SK-N-SH (cell line): ENCODE data around the gene GDNF. TPM values are rescaled to one million over a fixed set of nuclear protein-coding genes. Genes with fewer than 3 reads are reported as not detected.

Source experiments
- CTCF ChIA-PET: fragments of 300-600, 350-600 bp; formaldehyde crosslinking; extraction: SDS; loops from one replicate; lab custom pipeline; 2021; lab: Yijun Ruan, JAX
- POLR2A ChIA-PET: fragments of 350-600 bp; sonication (Branson Sonifier 250); formaldehyde crosslinking; extraction: SDS; loops from one replicate; lab custom pipeline; 2020; ENCODE audit warnings: antibody characterized with exemption, inconsistent platforms; lab: Yijun Ruan, JAX
- DNase-seq: peaks from one replicate; pipeline ENCODE4 v3.0.0; 2012
- H2AFZ ChIP-seq: fragments of 200-600 bp; sonication (generic); 2 replicates; pipeline ENCODE4 v1.8.1; 2016; ENCODE audit warnings: antibody characterized with exemption, mild to moderate bottlenecking, low read depth
- H3F3A ChIP-seq: fragments of 200-600 bp; sonication (generic); replicated peaks from 2 replicates; pipeline ENCODE3; 2016; ENCODE audit warnings: antibody characterized with exemption, mild to moderate bottlenecking; ENCODE audit not compliant: insufficient read depth
- H3K27ac ChIP-seq, 2 experiments: fragments of 200-500 bp in 1 of 2; fragments of 200-600 bp in 1 of 2; sonication (Bioruptor generic) in 1 of 2; sonication (generic), shearing (Covaris generic) in 1 of 2; 2 replicates each; pipeline versions ENCODE4 v1.5.1 to v1.6.1; 2014 to 2016; ENCODE audit warnings: low read depth in 2 of 2, inconsistent platforms in 1 of 2, low read length in 1 of 2, mild to moderate bottlenecking in 1 of 2, mixed read lengths in 1 of 2
- H3K27me3 ChIP-seq: fragments of 200-600 bp; sonication (generic), shearing (Covaris generic); 2 replicates; pipeline ENCODE4 v1.6.1; 2016; ENCODE audit warnings: mixed run types; ENCODE audit not compliant: insufficient read depth
- H3K36me3 ChIP-seq, 2 experiments: fragments of 200-500 bp in 1 of 2; fragments of 200-600 bp in 1 of 2; sonication (Bioruptor generic) in 1 of 2; sonication (generic) in 1 of 2; replicated peaks in 1 of 2; 2 replicates each; pipeline versions ENCODE3 to v1.5.1; 2014 to 2016; ENCODE audit warnings: low read length in 1 of 2, mild to moderate bottlenecking in 1 of 2; ENCODE audit not compliant: insufficient read depth in 2 of 2, control insufficient read depth in 1 of 2
- H3K4me1 ChIP-seq, 2 experiments: fragments of 200-500 bp in 1 of 2; fragments of 200-600 bp in 1 of 2; sonication (Bioruptor generic) in 1 of 2; sonication (generic), shearing (Covaris generic) in 1 of 2; 2 replicates each; pipeline versions ENCODE4 v1.5.1 to v1.6.1; 2014 to 2016; ENCODE audit warnings: low read depth in 1 of 2, low read length in 1 of 2, mixed run types in 1 of 2; ENCODE audit not compliant: insufficient read depth in 2 of 2, control insufficient read depth in 1 of 2
- H3K4me2 ChIP-seq: fragments of 200-600 bp; sonication (generic), shearing (Covaris generic); 2 replicates; pipeline ENCODE4 v1.6.1; 2017; ENCODE audit warnings: mixed run types
- H3K4me3 ChIP-seq, 2 experiments: fragments of 200-500 bp in 1 of 2; fragments of 200-600 bp in 1 of 2; sonication (Bioruptor generic) in 1 of 2; sonication (generic), shearing (Covaris generic) in 1 of 2; 2 replicates each; pipeline versions ENCODE4 v1.5.1 to v1.8.1; 2014 to 2016; ENCODE audit warnings: low read depth in 2 of 2, inconsistent platforms in 1 of 2, low read length in 1 of 2, mild to moderate bottlenecking in 1 of 2, mixed read lengths in 1 of 2, moderate library complexity in 1 of 2
- H3K79me2 ChIP-seq: fragments of 200-600 bp; sonication (generic); 2 replicates; pipeline ENCODE4 v1.8.1; 2017; ENCODE audit warnings: mild to moderate bottlenecking; ENCODE audit not compliant: insufficient read depth
- H3K9ac ChIP-seq: fragments of 200-600 bp; sonication (generic); 2 replicates; pipeline ENCODE4 v1.6.1; 2017; ENCODE audit warnings: mixed run types
- H3K9me2 ChIP-seq: fragments of 200-600 bp; sonication (generic); 2 replicates; pipeline ENCODE4 v1.6.1; 2017; ENCODE audit warnings: mixed run types
- H3K9me3 ChIP-seq: fragments of 200-600 bp; sonication (generic); 2 replicates; pipeline ENCODE4 v1.6.1; 2017; ENCODE audit warnings: mixed run types, mild to moderate bottlenecking, moderate library complexity
- H4K20me1 ChIP-seq: fragments of 200-600 bp; sonication (generic); 2 replicates; pipeline ENCODE4 v1.6.1; 2017; ENCODE audit warnings: mild to moderate bottlenecking, mixed run types; ENCODE audit not compliant: insufficient read depth
- CHD2 ChIP-seq: fragments of 150-350 bp; IDR thresholded peaks from 2 replicates; pipeline ENCODE4 v1.6.1; 2018; ENCODE audit warnings: low read length; ENCODE audit not compliant: partially characterized antibody
- EP300 ChIP-seq, 2 experiments: IDR thresholded peaks; 2 replicates each; pipeline versions ENCODE4 v1.4.0 to v1.6.1; 2012; ENCODE audit warnings: borderline replicate concordance in 1 of 2, low read depth in 1 of 2, low read length in 1 of 2
- FOSL2 ChIP-seq: IDR thresholded peaks from 2 replicates; pipeline ENCODE4 v1.4.0; 2012; ENCODE audit warnings: low read depth, mild to moderate bottlenecking, moderate library complexity, borderline replicate concordance
- FOXM1 ChIP-seq: IDR thresholded peaks from 2 replicates; pipeline ENCODE4 v1.4.0; 2012; ENCODE audit warnings: low read depth, mild to moderate bottlenecking
- GABPA ChIP-seq: IDR thresholded peaks from 2 replicates; pipeline ENCODE4 v1.4.0; 2012; ENCODE audit warnings: low read depth, mild to moderate bottlenecking
- GATA2 ChIP-seq: sonication (generic); formaldehyde crosslinking; IDR thresholded peaks from 2 replicates; pipeline ENCODE4 v1.5.0; 2020; ENCODE audit warnings: mild to moderate bottlenecking, missing genetic modification reagents
- JUND ChIP-seq: IDR thresholded peaks from 2 replicates; pipeline ENCODE4 v1.4.0; 2012
- MEF2A ChIP-seq: IDR thresholded peaks from 2 replicates; pipeline ENCODE4 v1.4.0; 2012; ENCODE audit warnings: low read depth, borderline replicate concordance
- MXI1 ChIP-seq: IDR thresholded peaks from 2 replicates; pipeline ENCODE4 v1.6.1; 2012; ENCODE audit warnings: mild to moderate bottlenecking, low read depth, low read length, improper control_type of control experiment
- NFIC ChIP-seq: IDR thresholded peaks from 2 replicates; pipeline ENCODE4 v1.4.0; 2012; ENCODE audit warnings: borderline replicate concordance
- NRF1 ChIP-seq: IDR thresholded peaks from 2 replicates; pipeline ENCODE4 v1.6.1; 2012; ENCODE audit warnings: low read depth, mild to moderate bottlenecking, low read length
- RAD21 ChIP-seq: IDR thresholded peaks from 2 replicates; pipeline ENCODE4 v1.6.1; 2012; ENCODE audit warnings: mild to moderate bottlenecking, low read length
- RCOR1 ChIP-seq: fragments of 150-350 bp; IDR thresholded peaks from 2 replicates; pipeline ENCODE4 v1.6.1; 2017; ENCODE audit warnings: antibody characterized with exemption, low read length
- RFX5 ChIP-seq: IDR thresholded peaks from 2 replicates; pipeline ENCODE4 v1.6.1; 2012; ENCODE audit warnings: mild to moderate bottlenecking, improper control_type of control experiment, low read length
- RXRA ChIP-seq: IDR thresholded peaks from 2 replicates; pipeline ENCODE4 v1.4.0; 2012; ENCODE audit warnings: low read depth, mild to moderate bottlenecking, borderline replicate concordance
- SIN3A ChIP-seq: IDR thresholded peaks from 2 replicates; pipeline ENCODE4 v1.6.1; 2012; ENCODE audit warnings: low read depth, mild to moderate bottlenecking, low read length, moderate library complexity, borderline replicate concordance
- SMC3 ChIP-seq: IDR thresholded peaks from 2 replicates; pipeline ENCODE4 v1.6.1; 2012; ENCODE audit warnings: low read depth, low read length, improper control_type of control experiment
- TAF1 ChIP-seq: IDR thresholded peaks from 2 replicates; pipeline ENCODE4 v1.6.1; 2012; ENCODE audit warnings: low read depth, mild to moderate bottlenecking, low read length, moderate library complexity, borderline replicate concordance
- YY1 ChIP-seq: IDR thresholded peaks from 2 replicates; pipeline ENCODE4 v1.4.0; 2012; ENCODE audit warnings: low read depth, mild to moderate bottlenecking
- WGBS: methylation state at CpG from one replicate; pipeline ENCODE4 v1.1.6; 2017; ENCODE audit warnings: low lambda C conversion rate; 5-methylcytosine and 5-hydroxymethylcytosine counted together
- polyA plus RNA-seq, 3 experiments: library from polyadenylated mRNA; depleted of rRNA; stranded (reverse); fragments of >200 nt; gene quantifications; 2 replicates each; pipeline ENCODE4 v1.2.3, GENCODE V29; 2012
- TF ChIP-seq, protein P1 (sequence below): fragments of 200-600 bp; sonication (generic); IDR thresholded peaks from 2 replicates; pipeline ENCODE4 v1.6.1; 2017; ENCODE audit warnings: antibody characterized with exemption, mild to moderate bottlenecking, moderate library complexity
- TF ChIP-seq, protein P2 (sequence below): IDR thresholded peaks from 2 replicates; pipeline ENCODE4 v1.4.0; 2012; ENCODE audit warnings: low read depth
- TF ChIP-seq, protein P3 (sequence below): IDR thresholded peaks from 2 replicates; pipeline ENCODE4 v1.4.0; 2012; ENCODE audit warnings: low read depth, borderline replicate concordance

Gene GDNF
- polyA plus RNA-seq, 1 of the 3 experiments (the other 2 are of a cell fraction) = 9.0 TPM

DNA sequence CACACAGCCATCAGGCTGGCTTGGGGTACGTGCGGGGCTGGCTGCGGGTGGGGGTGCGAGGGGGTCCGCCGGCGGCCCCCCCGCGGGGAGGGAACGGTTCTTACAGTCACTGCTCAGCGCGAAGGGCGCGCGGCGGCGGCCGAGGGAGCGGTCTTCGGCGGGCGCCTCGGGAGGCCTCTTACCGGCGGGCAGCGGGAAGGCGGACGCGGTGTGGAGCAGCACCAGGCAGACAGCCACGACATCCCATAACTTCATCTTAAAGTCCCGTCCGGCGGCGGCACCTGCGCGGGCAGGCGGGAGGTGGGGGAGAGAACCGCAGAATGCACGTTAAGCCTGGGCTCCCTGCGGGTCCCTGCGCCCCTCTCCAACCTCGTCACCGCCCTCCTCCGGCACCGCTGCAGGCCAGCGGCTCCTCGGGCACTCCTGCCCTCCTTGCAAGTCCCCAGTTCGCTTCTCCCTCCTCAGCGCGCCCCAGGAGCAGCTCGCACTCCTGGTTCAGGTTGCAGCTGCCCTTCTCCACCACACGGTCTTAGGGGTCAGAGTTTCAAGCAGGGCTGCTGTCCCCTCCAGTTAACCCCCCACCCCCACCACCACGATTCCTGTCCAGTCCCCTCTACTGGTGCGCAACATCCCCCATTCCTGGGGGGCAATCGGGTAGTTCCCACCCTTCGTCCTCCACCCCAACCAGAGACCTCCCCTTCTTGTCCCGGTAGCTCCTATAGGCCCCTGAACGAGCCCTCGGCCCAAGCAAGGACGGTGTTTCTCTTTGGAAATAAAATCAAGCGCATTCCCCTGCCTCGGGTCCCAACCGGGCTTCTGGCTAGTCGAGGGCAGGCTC is 5.1 kb downstream of the GDNF start:
- peaks cover 23% of the 10 kb centered on the region for H3F3A ChIP-seq

DNA sequence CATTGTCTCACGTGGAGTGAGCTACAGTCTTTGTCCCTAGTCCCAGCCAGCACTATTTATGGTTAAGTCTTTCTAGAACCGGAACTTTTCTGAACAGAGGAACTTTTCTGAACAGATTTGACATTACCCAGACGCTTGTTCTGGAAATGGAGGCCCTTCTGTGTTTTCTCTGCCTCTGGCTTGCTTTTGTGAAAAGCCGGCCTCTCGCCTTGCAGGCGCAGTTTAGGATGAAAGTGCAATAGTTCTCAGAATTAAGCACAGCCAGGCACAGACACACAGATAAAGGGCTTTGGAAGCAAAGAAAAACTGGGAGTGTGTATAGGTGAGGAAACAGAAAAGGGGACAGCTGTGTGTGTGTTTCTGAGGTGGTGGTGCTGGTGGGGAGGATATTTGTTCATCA is 5.9 kb downstream of the GDNF start:
- ChIA-PET POLR2A (no interaction called here), CTCF (interaction anchor here (1.7 kb wide), 1 partner anchor 359 kb away, joined by 4 read pairs; no protein-coding TSS in a partner anchor)
- H3K79me2 ChIP-seq = peaks cover 100% of the 10 kb centered on the region
- WGBS = 70% methylated on average over 6 of the region's 6 CpGs
- H3K4me2 ChIP-seq = peak overlapping the region; percentile 98
- H3K4me3 ChIP-seq = peak overlapping the region; percentile 39 to 86; a peak in 2 of 4 replicates
- peak overlapping the region in 1 of 2 experiments; percentile 87; a peak in 2 of 4 replicates for H3K27ac ChIP-seq
- peak overlapping the region; percentile 95 for H3K9ac ChIP-seq
- no peaks in the 10 kb centered on the region for H3K9me3 ChIP-seq
- H3K4me1 ChIP-seq = peaks cover 2 to 32% of the 10 kb centered on the region in 2 experiments; a peak in 3 of 4 replicates
- peaks cover 0 to 13% of the 10 kb centered on the region in 2 experiments for H3K36me3 ChIP-seq
- H3K27me3 ChIP-seq = no peaks in the 10 kb centered on the region
- DNase-seq = no peak
- no peak overlapping the region for H2AFZ ChIP-seq
- peaks cover 23% of the 10 kb centered on the region for H3F3A ChIP-seq
- no peaks in the 10 kb centered on the region; the same call in 1 of the 2 replicates for H4K20me1 ChIP-seq
- no peaks in the 10 kb centered on the region for H3K9me2 ChIP-seq
- no peak for TF ChIP-seq FOSL2
- TF ChIP-seq, protein P1, sequence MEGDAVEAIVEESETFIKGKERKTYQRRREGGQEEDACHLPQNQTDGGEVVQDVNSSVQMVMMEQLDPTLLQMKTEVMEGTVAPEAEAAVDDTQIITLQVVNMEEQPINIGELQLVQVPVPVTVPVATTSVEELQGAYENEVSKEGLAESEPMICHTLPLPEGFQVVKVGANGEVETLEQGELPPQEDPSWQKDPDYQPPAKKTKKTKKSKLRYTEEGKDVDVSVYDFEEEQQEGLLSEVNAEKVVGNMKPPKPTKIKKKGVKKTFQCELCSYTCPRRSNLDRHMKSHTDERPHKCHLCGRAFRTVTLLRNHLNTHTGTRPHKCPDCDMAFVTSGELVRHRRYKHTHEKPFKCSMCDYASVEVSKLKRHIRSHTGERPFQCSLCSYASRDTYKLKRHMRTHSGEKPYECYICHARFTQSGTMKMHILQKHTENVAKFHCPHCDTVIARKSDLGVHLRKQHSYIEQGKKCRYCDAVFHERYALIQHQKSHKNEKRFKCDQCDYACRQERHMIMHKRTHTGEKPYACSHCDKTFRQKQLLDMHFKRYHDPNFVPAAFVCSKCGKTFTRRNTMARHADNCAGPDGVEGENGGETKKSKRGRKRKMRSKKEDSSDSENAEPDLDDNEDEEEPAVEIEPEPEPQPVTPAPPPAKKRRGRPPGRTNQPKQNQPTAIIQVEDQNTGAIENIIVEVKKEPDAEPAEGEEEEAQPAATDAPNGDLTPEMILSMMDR = no peak
- TF ChIP-seq RAD21 = no peak
- TF ChIP-seq NFIC = no peak
- no peak for TF ChIP-seq CHD2
- TF ChIP-seq SIN3A = no peak
- TF ChIP-seq SMC3 = no peak
- TF ChIP-seq NRF1 = no peak
- no peak for TF ChIP-seq GABPA
- no peak for TF ChIP-seq GATA2 (CRISPR knock-in tag)
- TF ChIP-seq, protein P2, sequence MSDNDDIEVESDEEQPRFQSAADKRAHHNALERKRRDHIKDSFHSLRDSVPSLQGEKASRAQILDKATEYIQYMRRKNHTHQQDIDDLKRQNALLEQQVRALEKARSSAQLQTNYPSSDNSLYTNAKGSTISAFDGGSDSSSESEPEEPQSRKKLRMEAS = no peak
- TF ChIP-seq FOXM1 = no peak
- TF ChIP-seq, protein P3, sequence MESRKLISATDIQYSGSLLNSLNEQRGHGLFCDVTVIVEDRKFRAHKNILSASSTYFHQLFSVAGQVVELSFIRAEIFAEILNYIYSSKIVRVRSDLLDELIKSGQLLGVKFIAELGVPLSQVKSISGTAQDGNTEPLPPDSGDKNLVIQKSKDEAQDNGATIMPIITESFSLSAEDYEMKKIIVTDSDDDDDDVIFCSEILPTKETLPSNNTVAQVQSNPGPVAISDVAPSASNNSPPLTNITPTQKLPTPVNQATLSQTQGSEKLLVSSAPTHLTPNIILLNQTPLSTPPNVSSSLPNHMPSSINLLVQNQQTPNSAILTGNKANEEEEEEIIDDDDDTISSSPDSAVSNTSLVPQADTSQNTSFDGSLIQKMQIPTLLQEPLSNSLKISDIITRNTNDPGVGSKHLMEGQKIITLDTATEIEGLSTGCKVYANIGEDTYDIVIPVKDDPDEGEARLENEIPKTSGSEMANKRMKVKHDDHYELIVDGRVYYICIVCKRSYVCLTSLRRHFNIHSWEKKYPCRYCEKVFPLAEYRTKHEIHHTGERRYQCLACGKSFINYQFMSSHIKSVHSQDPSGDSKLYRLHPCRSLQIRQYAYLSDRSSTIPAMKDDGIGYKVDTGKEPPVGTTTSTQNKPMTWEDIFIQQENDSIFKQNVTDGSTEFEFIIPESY = no peak

More for the DNA sequence above, 5.1 kb downstream of the GDNF start:
- Histone ChIP-seq H3K4me1 (peaks cover 2 to 32% of the 10 kb centered on the region in 2 experiments; a peak in 3 of 4 replicates), H2AFZ (no peak overlapping the region), H3K36me3 (peaks cover 0 to 8% of the 10 kb centered on the region in 2 experiments), H3K27ac (peak overlapping the region in 1 of 2 experiments; percentile 87; a peak in 2 of 4 replicates), H3K9me3 (no peaks in the 10 kb centered on the region), H3K79me2 (peaks cover 100% of the 10 kb centered on the region), H3K9me2 (no peaks in the 10 kb centered on the region), H3K9ac (peak overlapping the region; percentile 95), H3K27me3 (no peaks in the 10 kb centered on the region), H4K20me1 (no peaks in the 10 kb centered on the region; the same call in 1 of the 2 replicates), H3K4me2 (peak overlapping the region; percentile 98), H3K4me3 (peak overlapping the region; percentile 39 to 86)
- TF ChIP-seq, protein P3 = no peak
- TF ChIP-seq EP300 (IDR thresholded peaks at IDR 0.05; ENCODE audit: borderline replicate concordance in 1 of 2, low read depth in 1 of 2, low read length in 1 of 2) (no peak), JUND (no peak), RXRA (no peak), FOXM1 (no peak), NRF1 (no peak), RCOR1 (no peak), GABPA (no peak), RFX5 (no peak), NFIC (no peak), YY1 (no peak), MEF2A (no peak), TAF1 (no peak), MXI1 (no peak)
- CTCF ChIA-PET = interaction anchor here (0.6 to 1.3 kb wide), 4 partner anchors 10 to 358 kb away, joined by 3 to 5 read pairs (median 4); no protein-coding TSS in a partner anchor
- POLR2A ChIA-PET = no interaction called here
- 34% methylated on average over 25 of the region's 64 CpGs for WGBS
- DNase-seq = peak; percentile 41
